SK-N-SH (cell line): Measurements from ENCODE around the gene TAF13. TPM values are rescaled to one million over a fixed set of nuclear protein-coding genes. Genes with fewer than 3 reads are reported as not detected.

Experiments
- CTCF ChIA-PET: fragments of 300-600, 350-600 bp; formaldehyde crosslinking; extraction: SDS; loops from one replicate; lab custom pipeline; 2021; lab: Yijun Ruan, JAX
- POLR2A ChIA-PET: fragments of 350-600 bp; sonication (Branson Sonifier 250); formaldehyde crosslinking; extraction: SDS; loops from one replicate; lab custom pipeline; 2020; ENCODE audit warnings: antibody characterized with exemption, inconsistent platforms; lab: Yijun Ruan, JAX
- DNase-seq: peaks from one replicate; pipeline ENCODE4 v3.0.0; 2012
- H2AFZ ChIP-seq: fragments of 200-600 bp; sonication (generic); 2 replicates; pipeline ENCODE4 v1.8.1; 2016; ENCODE audit warnings: antibody characterized with exemption, mild to moderate bottlenecking, low read depth
- H3F3A ChIP-seq: fragments of 200-600 bp; sonication (generic); replicated peaks from 2 replicates; pipeline ENCODE3; 2016; ENCODE audit warnings: antibody characterized with exemption, mild to moderate bottlenecking; ENCODE audit not compliant: insufficient read depth
- H3K27ac ChIP-seq, 2 experiments: fragments of 200-500 bp in 1 of 2; fragments of 200-600 bp in 1 of 2; sonication (Bioruptor generic) in 1 of 2; sonication (generic), shearing (Covaris generic) in 1 of 2; 2 replicates each; pipeline versions ENCODE4 v1.5.1 to v1.6.1; 2014 to 2016; ENCODE audit warnings: low read depth in 2 of 2, inconsistent platforms in 1 of 2, low read length in 1 of 2, mild to moderate bottlenecking in 1 of 2, mixed read lengths in 1 of 2
- H3K27me3 ChIP-seq: fragments of 200-600 bp; sonication (generic), shearing (Covaris generic); 2 replicates; pipeline ENCODE4 v1.6.1; 2016; ENCODE audit warnings: mixed run types; ENCODE audit not compliant: insufficient read depth
- H3K36me3 ChIP-seq, 2 experiments: fragments of 200-500 bp in 1 of 2; fragments of 200-600 bp in 1 of 2; sonication (Bioruptor generic) in 1 of 2; sonication (generic) in 1 of 2; replicated peaks in 1 of 2; 2 replicates each; pipeline versions ENCODE3 to v1.5.1; 2014 to 2016; ENCODE audit warnings: low read length in 1 of 2, mild to moderate bottlenecking in 1 of 2; ENCODE audit not compliant: insufficient read depth in 2 of 2, control insufficient read depth in 1 of 2
- H3K4me1 ChIP-seq, 2 experiments: fragments of 200-500 bp in 1 of 2; fragments of 200-600 bp in 1 of 2; sonication (Bioruptor generic) in 1 of 2; sonication (generic), shearing (Covaris generic) in 1 of 2; 2 replicates each; pipeline versions ENCODE4 v1.5.1 to v1.6.1; 2014 to 2016; ENCODE audit warnings: low read depth in 1 of 2, low read length in 1 of 2, mixed run types in 1 of 2; ENCODE audit not compliant: insufficient read depth in 2 of 2, control insufficient read depth in 1 of 2
- H3K4me2 ChIP-seq: fragments of 200-600 bp; sonication (generic), shearing (Covaris generic); 2 replicates; pipeline ENCODE4 v1.6.1; 2017; ENCODE audit warnings: mixed run types
- H3K4me3 ChIP-seq, 2 experiments: fragments of 200-500 bp in 1 of 2; fragments of 200-600 bp in 1 of 2; sonication (Bioruptor generic) in 1 of 2; sonication (generic), shearing (Covaris generic) in 1 of 2; 2 replicates each; pipeline versions ENCODE4 v1.5.1 to v1.8.1; 2014 to 2016; ENCODE audit warnings: low read depth in 2 of 2, inconsistent platforms in 1 of 2, low read length in 1 of 2, mild to moderate bottlenecking in 1 of 2, mixed read lengths in 1 of 2, moderate library complexity in 1 of 2
- H3K79me2 ChIP-seq: fragments of 200-600 bp; sonication (generic); 2 replicates; pipeline ENCODE4 v1.8.1; 2017; ENCODE audit warnings: mild to moderate bottlenecking; ENCODE audit not compliant: insufficient read depth
- H3K9ac ChIP-seq: fragments of 200-600 bp; sonication (generic); 2 replicates; pipeline ENCODE4 v1.6.1; 2017; ENCODE audit warnings: mixed run types
- H3K9me2 ChIP-seq: fragments of 200-600 bp; sonication (generic); 2 replicates; pipeline ENCODE4 v1.6.1; 2017; ENCODE audit warnings: mixed run types
- H3K9me3 ChIP-seq: fragments of 200-600 bp; sonication (generic); 2 replicates; pipeline ENCODE4 v1.6.1; 2017; ENCODE audit warnings: mixed run types, mild to moderate bottlenecking, moderate library complexity
- H4K20me1 ChIP-seq: fragments of 200-600 bp; sonication (generic); 2 replicates; pipeline ENCODE4 v1.6.1; 2017; ENCODE audit warnings: mild to moderate bottlenecking, mixed run types; ENCODE audit not compliant: insufficient read depth
- CHD2 ChIP-seq: fragments of 150-350 bp; IDR thresholded peaks from 2 replicates; pipeline ENCODE4 v1.6.1; 2018; ENCODE audit warnings: low read length; ENCODE audit not compliant: partially characterized antibody
- EP300 ChIP-seq, 2 experiments: IDR thresholded peaks; 2 replicates each; pipeline versions ENCODE4 v1.4.0 to v1.6.1; 2012; ENCODE audit warnings: borderline replicate concordance in 1 of 2, low read depth in 1 of 2, low read length in 1 of 2
- FOSL2 ChIP-seq: IDR thresholded peaks from 2 replicates; pipeline ENCODE4 v1.4.0; 2012; ENCODE audit warnings: low read depth, mild to moderate bottlenecking, moderate library complexity, borderline replicate concordance
- FOXJ3 ChIP-seq: sonication (generic); formaldehyde crosslinking; IDR thresholded peaks from 2 replicates; pipeline ENCODE4 v1.5.1; 2020; ENCODE audit warnings: mild to moderate bottlenecking, missing genetic modification reagents
- FOXM1 ChIP-seq: IDR thresholded peaks from 2 replicates; pipeline ENCODE4 v1.4.0; 2012; ENCODE audit warnings: low read depth, mild to moderate bottlenecking
- GABPA ChIP-seq: IDR thresholded peaks from 2 replicates; pipeline ENCODE4 v1.4.0; 2012; ENCODE audit warnings: low read depth, mild to moderate bottlenecking
- GATA2 ChIP-seq: sonication (generic); formaldehyde crosslinking; IDR thresholded peaks from 2 replicates; pipeline ENCODE4 v1.5.0; 2020; ENCODE audit warnings: mild to moderate bottlenecking, missing genetic modification reagents
- JUND ChIP-seq: IDR thresholded peaks from 2 replicates; pipeline ENCODE4 v1.4.0; 2012
- MAX ChIP-seq: IDR thresholded peaks from 2 replicates; pipeline ENCODE4 v1.4.0; 2012; ENCODE audit warnings: low read depth
- MEF2A ChIP-seq: IDR thresholded peaks from 2 replicates; pipeline ENCODE4 v1.4.0; 2012; ENCODE audit warnings: low read depth, borderline replicate concordance
- MXI1 ChIP-seq: IDR thresholded peaks from 2 replicates; pipeline ENCODE4 v1.6.1; 2012; ENCODE audit warnings: mild to moderate bottlenecking, low read depth, low read length, improper control_type of control experiment
- NFIC ChIP-seq: IDR thresholded peaks from 2 replicates; pipeline ENCODE4 v1.4.0; 2012; ENCODE audit warnings: borderline replicate concordance
- NRF1 ChIP-seq: IDR thresholded peaks from 2 replicates; pipeline ENCODE4 v1.6.1; 2012; ENCODE audit warnings: low read depth, mild to moderate bottlenecking, low read length
- RAD21 ChIP-seq: IDR thresholded peaks from 2 replicates; pipeline ENCODE4 v1.6.1; 2012; ENCODE audit warnings: mild to moderate bottlenecking, low read length
- RCOR1 ChIP-seq: fragments of 150-350 bp; IDR thresholded peaks from 2 replicates; pipeline ENCODE4 v1.6.1; 2017; ENCODE audit warnings: antibody characterized with exemption, low read length
- SIN3A ChIP-seq: IDR thresholded peaks from 2 replicates; pipeline ENCODE4 v1.6.1; 2012; ENCODE audit warnings: low read depth, mild to moderate bottlenecking, low read length, moderate library complexity, borderline replicate concordance
- SMC3 ChIP-seq: IDR thresholded peaks from 2 replicates; pipeline ENCODE4 v1.6.1; 2012; ENCODE audit warnings: low read depth, low read length, improper control_type of control experiment
- TAF1 ChIP-seq: IDR thresholded peaks from 2 replicates; pipeline ENCODE4 v1.6.1; 2012; ENCODE audit warnings: low read depth, mild to moderate bottlenecking, low read length, moderate library complexity, borderline replicate concordance
- TCF12 ChIP-seq: IDR thresholded peaks from 2 replicates; pipeline ENCODE4 v1.4.0; 2012
- TEAD4 ChIP-seq: IDR thresholded peaks from 2 replicates; pipeline ENCODE4 v1.4.0; 2012; ENCODE audit warnings: mild to moderate bottlenecking, borderline replicate concordance; ENCODE audit not compliant: insufficient read depth
- USF1 ChIP-seq: IDR thresholded peaks from 2 replicates; pipeline ENCODE4 v1.4.0; 2012; ENCODE audit warnings: low read depth, borderline replicate concordance
- WGBS: methylation state at CpG from one replicate; pipeline ENCODE4 v1.1.6; 2017; ENCODE audit warnings: low lambda C conversion rate; 5-methylcytosine and 5-hydroxymethylcytosine counted together
- polyA plus RNA-seq, 3 experiments: library from polyadenylated mRNA; depleted of rRNA; stranded (reverse); fragments of >200 nt; gene quantifications; 2 replicates each; pipeline ENCODE4 v1.2.3, GENCODE V29; 2012
- TF ChIP-seq, protein P1 (sequence below): IDR thresholded peaks from 2 replicates; pipeline ENCODE4; 2012
- TF ChIP-seq, protein P2 (sequence below): fragments of 200-600 bp; sonication (generic); IDR thresholded peaks from 2 replicates; pipeline ENCODE4 v1.6.1; 2017; ENCODE audit warnings: antibody characterized with exemption, mild to moderate bottlenecking, moderate library complexity
- TF ChIP-seq, protein P3 (sequence below): IDR thresholded peaks from 2 replicates; pipeline ENCODE4 v1.6.1; 2012; ENCODE audit warnings: mild to moderate bottlenecking, low read depth, low read length, moderate library complexity

The TAF13 gene
- polyA plus RNA-seq, 1 of the 3 experiments (the other 2 are of a cell fraction), result 16.0 TPM

- H3K27me3 ChIP-seq, result no peaks in the 10 kb centered on the region
- H3K4me2 ChIP-seq, result peak overlapping the region; percentile 90
- peak overlapping the region; percentile 86 to 92 for H3K27ac ChIP-seq
- H3K79me2 ChIP-seq, result peaks cover 39% of the 10 kb centered on the region
- H3F3A ChIP-seq, result peaks cover 17% of the 10 kb centered on the region
- peak overlapping the region; percentile 95 for H3K9ac ChIP-seq
- peak; percentile 96 for DNase-seq
- ChIA-PET POLR2A (interaction anchor here (0.6 to 2.3 kb wide), 27 partner anchors 8 to 540 kb away, joined by 3 to 29 read pairs (median 5); partner anchors contain the start of genes CELSR2, EEIG2, ELAPOR1 and GPSM2), CTCF (interaction anchor here (0.6 to 7.6 kb wide), 28 partner anchors 8 to 408 kb away, joined by 3 to 75 read pairs (median 4); partner anchors contain the start of genes CELSR2, ELAPOR1, PRPF38B and SORT1)
- no peaks in the 10 kb centered on the region for H3K9me2 ChIP-seq
- H3K4me3 ChIP-seq, result peak overlapping the region; percentile 71 to 81
- no peaks in the 10 kb centered on the region for H3K9me3 ChIP-seq
- peak overlapping the region; percentile 80 for H2AFZ ChIP-seq
- H3K36me3 ChIP-seq, result peaks cover 13 to 16% of the 10 kb centered on the region in 2 experiments
- no peaks in the 10 kb centered on the region; a peak in 1 of 4 replicates for H3K4me1 ChIP-seq
- 1% methylated on average over 31 of the region's 77 CpGs for WGBS
- no peaks in the 10 kb centered on the region for H4K20me1 ChIP-seq
- TF ChIP-seq MAX (peak; percentile 95), USF1 (no peak), GATA2 (peak; percentile 34), FOXM1 (no peak), TEAD4 (no peak), GABPA (peak; percentile 78), MXI1 (peak; percentile 85), FOXJ3 (CRISPR knock-in tag) (peak; percentile 69; the same call in 1 of the 2 replicates), FOSL2 (no peak), RCOR1 (peak; percentile 79; the same call in 1 of the 2 replicates), MEF2A (no peak), CHD2 (peak; percentile 70), RAD21 (peak; percentile 58), NRF1 (no peak), JUND (no peak), TCF12 (peak; percentile 37; the same call in 1 of the 2 replicates), EP300 (IDR thresholded peaks at IDR 0.05; ENCODE audit: borderline replicate concordance in 1 of 2, low read depth in 1 of 2, low read length in 1 of 2) (peak; percentile 3 to 64; a peak in 3 of 4 replicates), SIN3A (peak; percentile 96; the same call in 1 of the 2 replicates), TAF1 (peak; percentile 97), SMC3 (peak; percentile 63), NFIC (no peak)
- TF ChIP-seq, protein P1, sequence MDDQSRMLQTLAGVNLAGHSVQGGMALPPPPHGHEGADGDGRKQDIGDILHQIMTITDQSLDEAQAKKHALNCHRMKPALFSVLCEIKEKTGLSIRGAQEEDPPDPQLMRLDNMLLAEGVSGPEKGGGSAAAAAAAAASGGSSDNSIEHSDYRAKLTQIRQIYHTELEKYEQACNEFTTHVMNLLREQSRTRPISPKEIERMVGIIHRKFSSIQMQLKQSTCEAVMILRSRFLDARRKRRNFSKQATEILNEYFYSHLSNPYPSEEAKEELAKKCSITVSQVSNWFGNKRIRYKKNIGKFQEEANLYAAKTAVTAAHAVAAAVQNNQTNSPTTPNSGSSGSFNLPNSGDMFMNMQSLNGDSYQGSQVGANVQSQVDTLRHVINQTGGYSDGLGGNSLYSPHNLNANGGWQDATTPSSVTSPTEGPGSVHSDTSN, result peak; percentile 28; the same call in 1 of the 2 replicates
- TF ChIP-seq, protein P2, sequence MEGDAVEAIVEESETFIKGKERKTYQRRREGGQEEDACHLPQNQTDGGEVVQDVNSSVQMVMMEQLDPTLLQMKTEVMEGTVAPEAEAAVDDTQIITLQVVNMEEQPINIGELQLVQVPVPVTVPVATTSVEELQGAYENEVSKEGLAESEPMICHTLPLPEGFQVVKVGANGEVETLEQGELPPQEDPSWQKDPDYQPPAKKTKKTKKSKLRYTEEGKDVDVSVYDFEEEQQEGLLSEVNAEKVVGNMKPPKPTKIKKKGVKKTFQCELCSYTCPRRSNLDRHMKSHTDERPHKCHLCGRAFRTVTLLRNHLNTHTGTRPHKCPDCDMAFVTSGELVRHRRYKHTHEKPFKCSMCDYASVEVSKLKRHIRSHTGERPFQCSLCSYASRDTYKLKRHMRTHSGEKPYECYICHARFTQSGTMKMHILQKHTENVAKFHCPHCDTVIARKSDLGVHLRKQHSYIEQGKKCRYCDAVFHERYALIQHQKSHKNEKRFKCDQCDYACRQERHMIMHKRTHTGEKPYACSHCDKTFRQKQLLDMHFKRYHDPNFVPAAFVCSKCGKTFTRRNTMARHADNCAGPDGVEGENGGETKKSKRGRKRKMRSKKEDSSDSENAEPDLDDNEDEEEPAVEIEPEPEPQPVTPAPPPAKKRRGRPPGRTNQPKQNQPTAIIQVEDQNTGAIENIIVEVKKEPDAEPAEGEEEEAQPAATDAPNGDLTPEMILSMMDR, result peak; percentile 85
- TF ChIP-seq, protein P3, sequence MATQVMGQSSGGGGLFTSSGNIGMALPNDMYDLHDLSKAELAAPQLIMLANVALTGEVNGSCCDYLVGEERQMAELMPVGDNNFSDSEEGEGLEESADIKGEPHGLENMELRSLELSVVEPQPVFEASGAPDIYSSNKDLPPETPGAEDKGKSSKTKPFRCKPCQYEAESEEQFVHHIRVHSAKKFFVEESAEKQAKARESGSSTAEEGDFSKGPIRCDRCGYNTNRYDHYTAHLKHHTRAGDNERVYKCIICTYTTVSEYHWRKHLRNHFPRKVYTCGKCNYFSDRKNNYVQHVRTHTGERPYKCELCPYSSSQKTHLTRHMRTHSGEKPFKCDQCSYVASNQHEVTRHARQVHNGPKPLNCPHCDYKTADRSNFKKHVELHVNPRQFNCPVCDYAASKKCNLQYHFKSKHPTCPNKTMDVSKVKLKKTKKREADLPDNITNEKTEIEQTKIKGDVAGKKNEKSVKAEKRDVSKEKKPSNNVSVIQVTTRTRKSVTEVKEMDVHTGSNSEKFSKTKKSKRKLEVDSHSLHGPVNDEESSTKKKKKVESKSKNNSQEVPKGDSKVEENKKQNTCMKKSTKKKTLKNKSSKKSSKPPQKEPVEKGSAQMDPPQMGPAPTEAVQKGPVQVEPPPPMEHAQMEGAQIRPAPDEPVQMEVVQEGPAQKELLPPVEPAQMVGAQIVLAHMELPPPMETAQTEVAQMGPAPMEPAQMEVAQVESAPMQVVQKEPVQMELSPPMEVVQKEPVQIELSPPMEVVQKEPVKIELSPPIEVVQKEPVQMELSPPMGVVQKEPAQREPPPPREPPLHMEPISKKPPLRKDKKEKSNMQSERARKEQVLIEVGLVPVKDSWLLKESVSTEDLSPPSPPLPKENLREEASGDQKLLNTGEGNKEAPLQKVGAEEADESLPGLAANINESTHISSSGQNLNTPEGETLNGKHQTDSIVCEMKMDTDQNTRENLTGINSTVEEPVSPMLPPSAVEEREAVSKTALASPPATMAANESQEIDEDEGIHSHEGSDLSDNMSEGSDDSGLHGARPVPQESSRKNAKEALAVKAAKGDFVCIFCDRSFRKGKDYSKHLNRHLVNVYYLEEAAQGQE, result no peak
Observed at GRCh38 chr1:109099938-109100773, 24.4 kb upstream of the TAF13 start.
